Activated T-helper 17 cell treated with anti-CD3 and anti-CD28 coated beads, Interleukin-2, amount 50 U/mL, for 72 hours (primary cell): ENCODE results near the gene IFT81. TPM values are rescaled to one million over a fixed set of nuclear protein-coding genes. Genes with fewer than 3 reads are reported as not detected.
"Not testable (repeated sequence)": the region's sequence is repeated elsewhere in the genome, so short reads cannot be mapped to it uniquely, and the experiment has no call there.

Source experiments
- ATAC-seq: fragments of 150-1000 bp; cut with Tn5 transposase; replicated peaks from 2 replicates; pipeline ENCODE4 v1.10.0; 2021; ENCODE audit warnings: mild to moderate bottlenecking, moderate library complexity
- H3K27ac Mint-ChIP-seq: one replicate; pipeline ENCODE4 v1.8.0; 2022; ENCODE audit warnings: mixed read lengths
- H3K27me3 Mint-ChIP-seq: one replicate; pipeline ENCODE4 v1.8.0; 2022; ENCODE audit warnings: mixed read lengths
- H3K36me3 Mint-ChIP-seq: one replicate; pipeline ENCODE4 v1.8.0; 2022; ENCODE audit warnings: low read depth, mild to moderate bottlenecking, mixed read lengths
- H3K4me1 Mint-ChIP-seq: one replicate; pipeline ENCODE4 v1.8.0; 2022; ENCODE audit warnings: mixed read lengths
- H3K4me3 Mint-ChIP-seq: one replicate; pipeline ENCODE4 v1.8.0; 2022; ENCODE audit warnings: mild to moderate bottlenecking, mixed read lengths
- H3K9me3 Mint-ChIP-seq: one replicate; pipeline ENCODE4 v1.8.0; 2022; ENCODE audit warnings: mixed read lengths
- total RNA-seq, 2 donors: library from RNA; stranded (reverse); gene quantifications; one replicate each; pipeline ENCODE4 v1.2.3, GENCODE V29; 2022

Gene IFT81
- total RNA-seq, 2 donors from 2014 or later = 2.4 to 3.4 TPM

DNA sequence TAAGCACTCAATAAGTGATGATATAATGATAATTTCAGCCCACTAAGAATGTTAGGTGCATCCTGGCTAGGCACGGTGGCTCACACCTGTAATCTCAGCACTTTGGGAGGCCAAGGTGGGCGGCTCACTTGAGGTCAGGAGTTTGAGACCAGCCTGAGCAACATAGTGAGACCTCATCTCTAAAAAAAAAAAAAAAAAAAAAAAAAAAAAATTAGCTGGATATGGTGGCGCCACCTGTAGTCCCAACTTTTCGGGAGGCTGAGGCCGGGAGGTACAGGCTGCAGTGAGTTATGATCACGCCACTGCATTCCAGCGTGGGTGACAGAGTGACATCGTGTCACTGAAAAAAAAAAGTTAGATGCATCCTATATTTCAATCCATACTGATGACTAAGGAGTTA is 6.9 kb upstream of the IFT81 start:
- H3K4me1 Mint-ChIP-seq, H3K27me3 Mint-ChIP-seq, H3K9me3 Mint-ChIP-seq, H3K27ac Mint-ChIP-seq, H3K4me3 Mint-ChIP-seq, H3K36me3 Mint-ChIP-seq, ATAC-seq: not testable (repeated sequence)

DNA sequence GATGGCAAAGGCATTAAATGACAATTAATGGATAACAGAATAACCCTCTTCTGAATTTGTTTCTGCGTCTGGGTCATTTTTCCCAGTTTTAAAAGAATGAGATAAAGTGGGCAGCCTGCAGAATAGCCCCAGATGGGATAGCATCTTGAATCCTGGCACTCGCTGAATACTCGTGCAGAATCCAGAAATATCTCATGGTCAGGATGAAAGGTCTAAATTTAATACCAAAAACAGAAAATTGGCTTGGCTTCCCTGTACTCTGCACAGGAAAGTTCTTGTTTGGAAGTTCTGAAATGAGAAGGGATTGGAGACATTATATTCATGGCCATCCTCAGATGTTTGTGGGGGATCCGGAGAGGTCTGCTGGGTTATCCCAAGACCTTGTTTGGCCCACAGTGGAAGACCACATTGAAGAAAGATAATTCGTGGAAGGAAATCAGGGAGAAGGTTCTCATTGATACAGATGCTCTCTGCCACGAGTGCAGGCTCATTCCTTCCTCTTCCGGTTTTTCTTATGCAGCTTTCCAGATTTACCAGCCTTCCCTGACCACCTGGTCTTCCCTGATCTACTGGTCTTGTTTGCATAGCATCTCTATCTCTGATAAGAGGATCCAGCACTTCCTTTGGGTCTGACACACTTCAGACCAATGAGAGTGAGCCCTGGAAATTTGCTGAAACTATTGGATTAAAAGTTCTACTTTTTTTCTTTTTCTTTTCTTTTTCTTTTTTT is 6.0 kb upstream of the IFT81 start:
- Mint-ChIP-seq H3K27me3 (peaks cover 9% of the 10 kb centered on the region), H3K4me1 (no peaks in the 10 kb centered on the region), H3K4me3 (no peak overlapping the region), H3K36me3 (no peaks in the 10 kb centered on the region), H3K27ac (no peak overlapping the region), H3K9me3 (no peaks in the 10 kb centered on the region)
- no peak for ATAC-seq

GRCh38 chr12:110122929-110123328 is 1.2 kb upstream of the IFT81 start:
- H3K4me3 Mint-ChIP-seq = no peak overlapping the region
- no peaks in the 10 kb centered on the region for H3K36me3 Mint-ChIP-seq
- no peaks in the 10 kb centered on the region for H3K4me1 Mint-ChIP-seq
- no peak for ATAC-seq
- no peaks in the 10 kb centered on the region for H3K9me3 Mint-ChIP-seq
- no peak overlapping the region for H3K27ac Mint-ChIP-seq
- H3K27me3 Mint-ChIP-seq = peaks cover 9% of the 10 kb centered on the region

DNA sequence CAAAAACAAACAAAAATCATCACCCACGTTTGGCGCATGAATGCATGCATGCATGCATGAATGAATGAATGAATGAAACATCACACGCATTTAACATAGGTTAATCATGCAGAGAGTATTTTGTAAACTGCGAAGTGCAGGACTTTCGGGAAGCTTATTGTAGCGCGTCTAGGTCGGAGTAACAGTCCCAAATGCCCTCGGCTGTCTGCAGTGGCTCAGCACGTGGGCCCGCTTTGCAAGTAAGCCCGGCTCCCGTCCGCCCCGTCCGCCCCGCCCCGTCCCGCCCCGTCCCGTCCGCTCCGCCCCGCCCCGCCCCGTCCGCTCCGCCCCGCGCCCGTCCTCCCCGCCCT is 263 bp upstream of the IFT81 start:
- Mint-ChIP-seq H3K4me1 (no peaks in the 10 kb centered on the region), H3K9me3 (no peaks in the 10 kb centered on the region), H3K36me3 (no peaks in the 10 kb centered on the region), H3K27me3 (peaks cover 9% of the 10 kb centered on the region), H3K4me3 (peak overlapping the region; percentile 81), H3K27ac (peak overlapping the region; percentile 59)
- ATAC-seq = no peak

- no peak for ATAC-seq
- Mint-ChIP-seq H3K27me3 (no peaks in the 10 kb centered on the region), H3K4me3 (no peak overlapping the region), H3K36me3 (no peaks in the 10 kb centered on the region), H3K9me3 (no peaks in the 10 kb centered on the region), H3K4me1 (no peaks in the 10 kb centered on the region), H3K27ac (no peak overlapping the region)
Measured at GRCh38 chr12:110126557-110126956, 2.4 kb downstream of the IFT81 start.

GRCh38 chr12:110134691-110135411 is 10.7 kb downstream of the IFT81 start:
- ATAC-seq = peak; percentile 70
- Mint-ChIP-seq H3K4me3 (no peak overlapping the region), H3K9me3 (no peaks in the 10 kb centered on the region), H3K27me3 (no peaks in the 10 kb centered on the region), H3K4me1 (peaks cover 7% of the 10 kb centered on the region), H3K27ac (peak overlapping the region; percentile 54), H3K36me3 (no peaks in the 10 kb centered on the region)

GRCh38 chr12:110135806-110136205 is 11.6 kb downstream of the IFT81 start:
- Mint-ChIP-seq H3K4me3 (no peak overlapping the region), H3K4me1 (peaks cover 7% of the 10 kb centered on the region), H3K9me3 (no peaks in the 10 kb centered on the region), H3K27ac (no peak overlapping the region), H3K36me3 (no peaks in the 10 kb centered on the region), H3K27me3 (no peaks in the 10 kb centered on the region)
- ATAC-seq = no peak

GRCh38 chr12:110137786-110138185 is 13.6 kb downstream of the IFT81 start:
- no peaks in the 10 kb centered on the region for H3K9me3 Mint-ChIP-seq
- no peak overlapping the region for H3K27ac Mint-ChIP-seq
- H3K4me3 Mint-ChIP-seq = no peak overlapping the region
- no peak for ATAC-seq
- H3K27me3 Mint-ChIP-seq = no peaks in the 10 kb centered on the region
- H3K36me3 Mint-ChIP-seq = no peaks in the 10 kb centered on the region
- H3K4me1 Mint-ChIP-seq = peaks cover 7% of the 10 kb centered on the region

DNA sequence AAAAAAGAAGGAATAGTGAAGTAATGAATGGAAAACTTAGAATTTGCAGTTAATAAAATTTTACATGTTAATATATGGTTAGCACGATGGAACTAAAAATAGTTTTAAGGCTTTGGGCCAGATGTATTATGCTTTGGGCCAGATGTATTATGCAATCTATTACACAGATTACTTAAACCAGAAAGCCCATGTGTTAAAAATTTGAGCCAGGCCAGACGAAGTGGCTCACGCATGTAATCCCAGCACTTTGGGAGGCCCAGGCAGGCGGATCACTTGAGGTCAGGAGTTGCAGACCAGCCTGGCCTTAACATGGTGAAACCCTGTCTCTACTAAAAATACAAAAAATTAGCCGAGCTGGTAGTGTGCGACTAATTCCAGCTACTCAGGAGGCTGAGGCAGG is 17.2 kb downstream of the IFT81 start:
- H3K27ac Mint-ChIP-seq = no peak overlapping the region
- no peaks in the 10 kb centered on the region for H3K36me3 Mint-ChIP-seq
- no peak overlapping the region for H3K4me3 Mint-ChIP-seq
- no peaks in the 10 kb centered on the region for H3K27me3 Mint-ChIP-seq
- no peaks in the 10 kb centered on the region for H3K9me3 Mint-ChIP-seq
- no peaks in the 10 kb centered on the region for H3K4me1 Mint-ChIP-seq
- no peak for ATAC-seq

DNA sequence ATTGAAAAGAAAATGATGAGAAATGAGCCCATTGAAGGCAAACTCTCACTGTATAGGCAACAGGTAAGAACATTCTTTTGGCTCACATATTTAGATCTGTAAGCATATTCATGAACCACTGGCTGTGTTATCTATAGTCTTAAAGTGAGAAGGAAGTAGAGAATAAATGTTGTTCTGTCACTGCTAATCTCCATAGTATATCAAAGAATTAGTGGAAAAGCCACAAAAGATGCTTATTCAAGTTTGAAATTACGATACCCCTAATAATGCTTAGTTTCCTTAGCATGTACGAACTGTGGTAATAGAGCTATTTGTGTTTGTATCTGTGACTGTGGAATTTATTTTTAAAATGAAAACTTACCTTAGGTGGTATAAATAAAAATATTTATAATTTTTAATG is 22.8 kb downstream of the IFT81 start:
- Mint-ChIP-seq H3K36me3 (no peaks in the 10 kb centered on the region), H3K4me1 (peaks cover 7% of the 10 kb centered on the region), H3K27ac (no peak overlapping the region), H3K27me3 (no peaks in the 10 kb centered on the region), H3K4me3 (no peak overlapping the region), H3K9me3 (no peaks in the 10 kb centered on the region)
- ATAC-seq = no peak

GRCh38 chr12:110149086-110149660 is 25.0 kb downstream of the IFT81 start:
- H3K36me3 Mint-ChIP-seq = no peaks in the 10 kb centered on the region
- no peaks in the 10 kb centered on the region for H3K9me3 Mint-ChIP-seq
- ATAC-seq = no peak
- no peak overlapping the region for H3K4me3 Mint-ChIP-seq
- peaks cover 7% of the 10 kb centered on the region for H3K4me1 Mint-ChIP-seq
- H3K27ac Mint-ChIP-seq = peak overlapping the region; percentile 36
- no peaks in the 10 kb centered on the region for H3K27me3 Mint-ChIP-seq

DNA sequence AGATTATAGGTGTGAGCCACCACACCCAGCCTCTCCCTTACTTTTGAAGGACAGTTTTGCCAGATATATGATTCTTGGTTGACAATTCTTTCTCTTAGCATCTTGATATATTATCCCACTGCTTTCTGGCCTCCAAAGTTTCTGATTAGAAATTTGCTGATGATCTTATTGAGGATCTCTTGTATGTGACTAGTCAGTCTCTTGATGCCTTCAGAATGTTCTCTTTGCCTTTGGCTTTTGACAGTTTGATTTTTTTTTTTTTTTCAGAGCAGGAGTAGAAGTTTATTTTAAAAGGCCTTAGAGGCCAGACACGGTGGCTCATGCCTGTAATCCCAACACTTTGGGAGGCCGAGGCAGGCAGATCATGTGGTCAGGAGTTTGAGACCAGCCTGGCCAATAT is 32.6 kb downstream of the IFT81 start:
- Mint-ChIP-seq H3K9me3 (peaks cover 5% of the 10 kb centered on the region), H3K36me3 (no peaks in the 10 kb centered on the region), H3K27me3 (no peaks in the 10 kb centered on the region), H3K4me3 (no peak overlapping the region), H3K4me1 (peaks cover 5% of the 10 kb centered on the region), H3K27ac (no peak overlapping the region)
- ATAC-seq = no peak

GRCh38 chr12:110157539-110157938 is 33.4 kb downstream of the IFT81 start:
- no peaks in the 10 kb centered on the region for H3K27me3 Mint-ChIP-seq
- H3K27ac Mint-ChIP-seq = no peak overlapping the region
- ATAC-seq = no peak
- H3K36me3 Mint-ChIP-seq = no peaks in the 10 kb centered on the region
- no peak overlapping the region for H3K4me3 Mint-ChIP-seq
- peaks cover 5% of the 10 kb centered on the region for H3K9me3 Mint-ChIP-seq
- H3K4me1 Mint-ChIP-seq = peaks cover 5% of the 10 kb centered on the region

DNA sequence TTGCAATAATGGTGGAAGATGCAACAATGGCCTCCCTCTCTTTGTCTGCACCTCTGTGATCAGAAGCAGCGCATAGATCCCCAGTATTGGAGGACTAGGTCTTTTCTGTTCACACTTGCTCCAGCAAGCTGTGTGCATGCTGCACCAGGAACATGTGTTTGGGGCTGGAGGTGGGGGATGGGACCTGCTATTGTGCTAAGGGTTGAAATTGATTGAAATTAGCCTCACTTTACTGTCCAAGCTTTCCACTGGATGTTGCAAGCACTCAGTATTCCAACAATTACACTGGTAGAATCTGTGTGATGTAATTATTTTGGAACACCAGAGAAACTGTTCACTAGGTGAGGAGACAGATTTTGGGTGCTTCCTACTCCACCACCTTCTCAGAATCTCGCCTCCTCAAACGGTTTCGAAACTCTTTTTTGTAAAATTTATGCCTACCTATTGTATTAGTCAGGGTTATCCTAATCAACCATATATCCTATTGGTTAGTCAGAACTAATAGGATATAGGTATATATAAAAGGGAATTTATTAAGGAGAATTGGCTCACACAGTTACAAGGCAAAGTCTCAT is 35.6 kb downstream of the IFT81 start:
- H3K4me3 Mint-ChIP-seq = no peak overlapping the region
- H3K9me3 Mint-ChIP-seq = peaks cover 5% of the 10 kb centered on the region
- no peaks in the 10 kb centered on the region for H3K36me3 Mint-ChIP-seq
- H3K27me3 Mint-ChIP-seq = no peaks in the 10 kb centered on the region
- ATAC-seq = no peak
- no peak overlapping the region for H3K27ac Mint-ChIP-seq
- peaks cover 5% of the 10 kb centered on the region for H3K4me1 Mint-ChIP-seq
